Keratinocyte (primary cell): ENCODE data around the gene DMAC2L. TPM values are rescaled to one million over a fixed set of nuclear protein-coding genes. Genes with fewer than 3 reads are reported as not detected.
"Not testable (repeated sequence)": the region's sequence is repeated elsewhere in the genome, so short reads cannot be mapped to it uniquely, and the experiment has no call there.

ENCODE experiments used
- DNase-seq: peaks from one replicate; pipeline ENCODE4 v3.0.0-alpha.2; 2011; ENCODE audit warnings: low read depth, missing footprints, low spot score
- FAIRE-seq: peaks from 2 replicates; lab custom pipeline; 2011; peaks lifted over from hg19 to GRCh38; lab: Jason Lieb, UNC
- H2AFZ ChIP-seq: 2 replicates; pipeline ENCODE4 v1.6.0; 2012; ENCODE audit warnings: low read length, control low read depth, inconsistent platforms; ENCODE audit not compliant: control insufficient read depth
- H3K27ac ChIP-seq: 2 replicates; pipeline ENCODE4 v1.5.1; 2011; ENCODE audit warnings: low read length; ENCODE audit not compliant: control insufficient read depth, insufficient read depth
- H3K27me3 ChIP-seq: 3 replicates; pipeline ENCODE4 v1.6.0; 2011; ENCODE audit warnings: low read length; ENCODE audit not compliant: control insufficient read depth, insufficient read depth; ENCODE audit errors: extremely low read depth
- H3K36me3 ChIP-seq, 2 experiments: 2 replicates in 1 of 2; 3 replicates in 1 of 2; pipeline ENCODE4 v1.5.1; 2011; ENCODE audit warnings: low read length in 2 of 2, mild to moderate bottlenecking in 1 of 2; ENCODE audit not compliant: control insufficient read depth in 2 of 2, insufficient read depth in 2 of 2; ENCODE audit errors: extremely low read depth in 1 of 2
- H3K4me1 ChIP-seq: 3 replicates; pipeline ENCODE4 v1.5.1; 2011; ENCODE audit warnings: low read length; ENCODE audit not compliant: control insufficient read depth, insufficient read depth; ENCODE audit errors: extremely low read depth
- H3K4me2 ChIP-seq: 3 replicates; pipeline ENCODE4 v1.6.0; 2011; ENCODE audit warnings: low read depth, low read length; ENCODE audit not compliant: control insufficient read depth, insufficient read depth; ENCODE audit errors: extremely low read depth
- H3K4me3 ChIP-seq, 3 experiments: fragments of 200-600 bp in 1 of 3; sonication (generic) in 1 of 3; 2 replicates in 2 of 3; 3 replicates in 1 of 3; pipeline ENCODE4 v1.5.1; 2011 to 2016; ENCODE audit warnings: low read length in 3 of 3, mild to moderate bottlenecking in 3 of 3, control low read depth in 2 of 3, inconsistent platforms in 1 of 3, low read depth in 1 of 3, mixed read lengths in 1 of 3, mixed run types in 1 of 3, moderate library complexity in 1 of 3; ENCODE audit not compliant: control insufficient read depth in 2 of 3, insufficient read depth in 2 of 3; ENCODE audit errors: extremely low read depth in 1 of 3
- H3K79me2 ChIP-seq: 2 replicates; pipeline ENCODE4 v1.6.0; 2012; ENCODE audit warnings: low read length; ENCODE audit not compliant: control insufficient read depth, insufficient read depth
- H3K9ac ChIP-seq: 3 replicates; pipeline ENCODE4 v1.6.0; 2011; ENCODE audit warnings: low read length; ENCODE audit not compliant: control insufficient read depth, insufficient read depth; ENCODE audit errors: extremely low read depth
- H3K9me1 ChIP-seq: 3 replicates; pipeline ENCODE4 v1.6.0; 2011; ENCODE audit warnings: low read length; ENCODE audit not compliant: control insufficient read depth, insufficient read depth; ENCODE audit errors: extremely low read depth
- H3K9me3 ChIP-seq: 2 replicates; pipeline ENCODE4 v1.5.1; 2012; ENCODE audit warnings: low read depth, low read length; ENCODE audit not compliant: control insufficient read depth
- H4K20me1 ChIP-seq: 3 replicates; pipeline ENCODE4 v1.6.0; 2011; ENCODE audit warnings: low read length; ENCODE audit not compliant: control insufficient read depth, insufficient read depth; ENCODE audit errors: extremely low read depth
- EZH2 ChIP-seq: IDR thresholded peaks from one replicate; pipeline ENCODE4 v1.6.1; 2012; ENCODE audit warnings: inconsistent platforms, mild to moderate bottlenecking, low read length, moderate library complexity
- dilution Hi-C: fragments of 300-500 bp; cut with MboI; formaldehyde crosslinking; loops from one replicate; pipeline ENCODE4 v1.7.0; 2020; ENCODE audit warnings: low sequenced_read_pairs; ENCODE audit not compliant: extremely low pct_ligation_motif_present
- polyA plus RNA-seq, 5 experiments: library from polyadenylated mRNA; depleted of rRNA in 3 of 5; stranded (reverse) in 3 of 5; stranded (forward) in 1 of 5; unstranded in 1 of 5; fragments of >200 nt; gene quantifications; 1 replicate in 1 of 5; 2 replicates in 3 of 5; 3 replicates in 1 of 5; pipeline versions ENCODE4 v1.2.1 to v1.2.3, GENCODE V29; 2011 to 2012; ENCODE audit warnings: missing spikeins in 2 of 5, low read depth in 1 of 5, low replicate concordance in 1 of 5
- TF ChIP-seq, protein P1 (sequence below), 3 experiments: IDR thresholded peaks in 1 of 3; conservative IDR thresholded peaks in 1 of 3; optimal IDR thresholded peaks in 1 of 3; 2 replicates in 2 of 3; 3 replicates in 1 of 3; pipeline versions ENCODE3 to v1.5.1; 2011; ENCODE audit warnings: low read length in 3 of 3, mild to moderate bottlenecking in 3 of 3, moderate library complexity in 2 of 3, control low read depth in 1 of 3, inconsistent platforms in 1 of 3; ENCODE audit not compliant: insufficient read depth in 2 of 3; ENCODE audit errors: extremely low read depth in 1 of 3

DMAC2L gene
- polyA plus RNA-seq, 1 donor (not counting 4 experiments of a cell fraction or from before 2014, with no cell fraction given), result 12.4 TPM

GRCh38 chr14:50364792-50365191, 52.7 kb downstream of the DMAC2L start:
- Histone ChIP-seq H3K9me1 (no peaks in the 10 kb centered on the region), H3K4me2 (no peak overlapping the region), H3K9ac (no peak overlapping the region), H2AFZ (no peak overlapping the region), H3K27me3 (no peaks in the 10 kb centered on the region), H3K27ac (no peak overlapping the region), H3K4me1 (peaks cover 31% of the 10 kb centered on the region), H3K36me3 (no peaks in the 10 kb centered on the region), H3K9me3 (no peaks in the 10 kb centered on the region), H3K4me3 (no peak overlapping the region), H3K79me2 (no peaks in the 10 kb centered on the region), H4K20me1 (no peaks in the 10 kb centered on the region)
- no peak for DNase-seq
- dilution Hi-C loops, result no loop called here
- FAIRE-seq, result peak; percentile 53
- TF ChIP-seq EZH2, result no peak
- TF ChIP-seq, protein P1, sequence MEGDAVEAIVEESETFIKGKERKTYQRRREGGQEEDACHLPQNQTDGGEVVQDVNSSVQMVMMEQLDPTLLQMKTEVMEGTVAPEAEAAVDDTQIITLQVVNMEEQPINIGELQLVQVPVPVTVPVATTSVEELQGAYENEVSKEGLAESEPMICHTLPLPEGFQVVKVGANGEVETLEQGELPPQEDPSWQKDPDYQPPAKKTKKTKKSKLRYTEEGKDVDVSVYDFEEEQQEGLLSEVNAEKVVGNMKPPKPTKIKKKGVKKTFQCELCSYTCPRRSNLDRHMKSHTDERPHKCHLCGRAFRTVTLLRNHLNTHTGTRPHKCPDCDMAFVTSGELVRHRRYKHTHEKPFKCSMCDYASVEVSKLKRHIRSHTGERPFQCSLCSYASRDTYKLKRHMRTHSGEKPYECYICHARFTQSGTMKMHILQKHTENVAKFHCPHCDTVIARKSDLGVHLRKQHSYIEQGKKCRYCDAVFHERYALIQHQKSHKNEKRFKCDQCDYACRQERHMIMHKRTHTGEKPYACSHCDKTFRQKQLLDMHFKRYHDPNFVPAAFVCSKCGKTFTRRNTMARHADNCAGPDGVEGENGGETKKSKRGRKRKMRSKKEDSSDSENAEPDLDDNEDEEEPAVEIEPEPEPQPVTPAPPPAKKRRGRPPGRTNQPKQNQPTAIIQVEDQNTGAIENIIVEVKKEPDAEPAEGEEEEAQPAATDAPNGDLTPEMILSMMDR (optimal IDR thresholded peaks at IDR 0.05 in 1 of 3, IDR thresholded peaks at IDR 0.05 in 1 of 3, conservative IDR thresholded peaks at IDR 0.05 in 1 of 3; ENCODE audit: extremely low read depth in 1 of 3, insufficient read depth in 2 of 3, low read length in 3 of 3), result no peak

DNA sequence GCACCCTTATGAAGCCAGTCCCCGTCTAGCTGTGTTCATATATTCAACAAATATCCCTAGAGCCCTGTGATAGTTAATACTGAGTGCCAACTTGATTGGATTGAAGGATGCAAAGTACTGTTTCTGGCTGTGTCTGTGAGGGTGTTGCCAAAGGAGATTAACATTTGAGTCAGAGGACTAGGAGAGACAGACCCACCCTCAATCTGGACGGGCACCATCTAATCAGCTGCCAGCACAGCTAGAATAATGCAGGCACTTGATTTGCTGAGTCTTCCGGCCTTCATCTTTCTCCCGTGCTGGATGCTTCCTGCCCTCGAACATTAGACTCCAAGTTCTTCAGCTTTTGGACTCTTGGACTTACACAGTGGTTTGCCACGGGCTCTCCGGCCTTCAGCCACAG, 53.4 kb downstream of the DMAC2L start:
- H3K9me3 ChIP-seq, H3K36me3 ChIP-seq, H3K9ac ChIP-seq, dilution Hi-C loops, H3K27me3 ChIP-seq, H3K79me2 ChIP-seq, H4K20me1 ChIP-seq, H2AFZ ChIP-seq, DNase-seq, H3K4me2 ChIP-seq, H3K27ac ChIP-seq, H3K4me3 ChIP-seq, H3K9me1 ChIP-seq, FAIRE-seq: not testable (repeated sequence)
- H3K4me1 ChIP-seq, result peaks cover 28% of the 10 kb centered on the region

- no peaks in the 10 kb centered on the region for H3K9me1 ChIP-seq
- H3K27ac ChIP-seq, result no peak overlapping the region
- no peaks in the 10 kb centered on the region for H4K20me1 ChIP-seq
- no peaks in the 10 kb centered on the region for H3K27me3 ChIP-seq
- H3K9me3 ChIP-seq, result no peaks in the 10 kb centered on the region
- dilution Hi-C loops, result no loop called here
- no peaks in the 10 kb centered on the region for H3K36me3 ChIP-seq
- no peak overlapping the region for H2AFZ ChIP-seq
- no peak overlapping the region for H3K9ac ChIP-seq
- H3K4me1 ChIP-seq, result peaks cover 24% of the 10 kb centered on the region
- no peak overlapping the region for H3K4me2 ChIP-seq
- H3K4me3 ChIP-seq, result no peak overlapping the region
- H3K79me2 ChIP-seq, result no peaks in the 10 kb centered on the region
- FAIRE-seq (no peak), DNase-seq (no peak)
- TF ChIP-seq, protein P1 (optimal IDR thresholded peaks at IDR 0.05 in 1 of 3, IDR thresholded peaks at IDR 0.05 in 1 of 3, conservative IDR thresholded peaks at IDR 0.05 in 1 of 3; ENCODE audit: extremely low read depth in 1 of 3, insufficient read depth in 2 of 3, low read length in 3 of 3), result no peak
- TF ChIP-seq EZH2, result no peak
These were observed 54.0 kb downstream of the DMAC2L start for GRCh38 chr14:50366115-50366514.
